GM12873 (cell line): ENCODE measurements around the gene ITFG1.

Experiments used
- CTCF ChIP-seq: IDR thresholded peaks from 2 replicates; pipeline ENCODE4 v1.5.1; 2012; ENCODE audit warnings: low read depth, mild to moderate bottlenecking, moderate library complexity, low read length, control low read depth; ENCODE audit not compliant: insufficient read depth; ENCODE audit errors: missing control alignments

ITFG1 gene

GRCh38 chr16:47459603-47460002 lies 1.3 kb downstream of the ITFG1 start:
- TF ChIP-seq CTCF = no peak

- no peak for TF ChIP-seq CTCF
Observed at GRCh38 chr16:47458331-47458730, 2.5 kb downstream of the ITFG1 start.

- no peak for TF ChIP-seq CTCF
Observed at GRCh38 chr16:47449788-47450187, 11.1 kb downstream of the ITFG1 start.

- no peak for TF ChIP-seq CTCF
Observed at GRCh38 chr16:47448830-47449575, 11.9 kb downstream of the ITFG1 start.

- TF ChIP-seq CTCF = no peak
Observed at GRCh38 chr16:47446431-47446830, 14.4 kb downstream of the ITFG1 start.

- no peak for TF ChIP-seq CTCF
Observed at GRCh38 chr16:47431960-47432359, 28.9 kb downstream of the ITFG1 start.

GRCh38 chr16:47426806-47427205 lies 34.1 kb downstream of the ITFG1 start:
- TF ChIP-seq CTCF = no peak
